Activated T-helper 1 cell treated with anti-CD3 and anti-CD28 coated beads, Interleukin-12 subunit alpha, Interleukin-12 subunit beta, Interleukin-2, Interleukin-4 antibody, amounts not matched to agents 30 ng/mL and 10 ng/mL and 1 ng/mL, durations not matched to agents 14 hours and 24 hours and 36 hours (primary cell): Measurements from ENCODE around the gene KIAA0319L. TPM values are rescaled to one million over a fixed set of nuclear protein-coding genes. Genes with fewer than 3 reads are reported as not detected.

Experiments used
- total RNA-seq: library from RNA; stranded (reverse); gene quantifications from 2 replicates; pipeline ENCODE4 v1.2.3, GENCODE V29; 2022

Gene KIAA0319L
- total RNA-seq, 1 donor from 2014 or later: 43.6 TPM

Other genes starting within 250 kb of the KIAA0319L start
- 43.8 and 45.1 TPM in 2 replicates for gene NCDN, start 396 bp upstream of the KIAA0319L start, total RNA-seq
- 0.47 TPM in 2 replicates for gene TFAP2E, start 15.9 kb upstream of the KIAA0319L start, total RNA-seq
- gene PSMB2, start 84.1 kb upstream of the KIAA0319L start, total RNA-seq: 125 and 126 TPM in 2 replicates
- gene C1orf216, start 161.5 kb upstream of the KIAA0319L start, total RNA-seq: 25.3 and 25.9 TPM in 2 replicates
- gene CLSPN, start 212.6 kb upstream of the KIAA0319L start, total RNA-seq: 53.0 and 53.1 TPM in 2 replicates